Mesothelial cell of epicardium (in vitro differentiated cells): ENCODE measurements around the gene PREX1. TPM values are rescaled to one million over a fixed set of nuclear protein-coding genes. Genes with fewer than 3 reads are reported as not detected.

ENCODE experiments used
- DNase-seq, 2 experiments: peaks; one replicate each; pipeline ENCODE4 v3.0.0; 2021; ENCODE audit warnings: low spot score in 2 of 2; ENCODE audit not compliant: unreplicated experiment in 2 of 2
- H3K27ac Mint-ChIP-seq: 2 replicates; pipeline ENCODE4 v1.8.0; 2021; ENCODE audit warnings: mixed read lengths
- H3K27me3 Mint-ChIP-seq: 2 replicates; pipeline ENCODE4 v1.8.0; 2021; ENCODE audit warnings: low read depth, mixed read lengths
- H3K36me3 Mint-ChIP-seq: 2 replicates; pipeline ENCODE4 v1.8.0; 2021; ENCODE audit warnings: mixed read lengths
- H3K4me1 Mint-ChIP-seq: 2 replicates; pipeline ENCODE4 v1.8.0; 2021; ENCODE audit warnings: mixed read lengths
- H3K4me3 Mint-ChIP-seq: 2 replicates; pipeline ENCODE4 v1.8.0; 2021; ENCODE audit warnings: mild to moderate bottlenecking, moderate library complexity, mixed read lengths
- H3K9me3 Mint-ChIP-seq: 2 replicates; pipeline ENCODE4 v1.8.0; 2021; ENCODE audit warnings: mixed read lengths
- CTCF ChIP-seq: fragments of 200-600 bp; sonication (generic); IDR thresholded peaks from one replicate; pipeline ENCODE4 v1.5.0; 2021; ENCODE audit warnings: antibody characterized with exemption; ENCODE audit not compliant: unreplicated experiment
- total RNA-seq: library from RNA; stranded (reverse); gene quantifications from 3 replicates; pipeline ENCODE4 v1.2.1, GENCODE V29; 2021

The PREX1 gene
- total RNA-seq, 1 donor from 2014 or later: 8.3 TPM

- no peaks in the 10 kb centered on the region for H3K36me3 Mint-ChIP-seq
- H3K27ac Mint-ChIP-seq: no peak overlapping the region
- H3K4me3 Mint-ChIP-seq: no peak overlapping the region
- no peak for DNase-seq
- TF ChIP-seq CTCF: no peak
- H3K9me3 Mint-ChIP-seq: no peaks in the 10 kb centered on the region
- H3K27me3 Mint-ChIP-seq: peaks cover 5% of the 10 kb centered on the region
- peaks cover 11% of the 10 kb centered on the region for H3K4me1 Mint-ChIP-seq
These were observed 37.0 kb upstream of the PREX1 start for GRCh38 chr20:48864738-48865318.

- H3K36me3 Mint-ChIP-seq: no peaks in the 10 kb centered on the region
- H3K27me3 Mint-ChIP-seq: peaks cover 5% of the 10 kb centered on the region
- no peak overlapping the region for H3K27ac Mint-ChIP-seq
- H3K4me3 Mint-ChIP-seq: no peak overlapping the region
- peaks cover 11% of the 10 kb centered on the region for H3K4me1 Mint-ChIP-seq
- no peak for DNase-seq
- H3K9me3 Mint-ChIP-seq: no peaks in the 10 kb centered on the region
- TF ChIP-seq CTCF: no peak
These were observed 36.5 kb upstream of the PREX1 start for GRCh38 chr20:48864254-48864653.

- Mint-ChIP-seq H3K9me3 (no peaks in the 10 kb centered on the region), H3K36me3 (no peaks in the 10 kb centered on the region), H3K27me3 (peaks cover 5% of the 10 kb centered on the region), H3K27ac (no peak overlapping the region), H3K4me3 (no peak overlapping the region), H3K4me1 (peaks cover 11% of the 10 kb centered on the region)
- TF ChIP-seq CTCF: no peak
- no peak for DNase-seq
These were observed 34.5 kb upstream of the PREX1 start for GRCh38 chr20:48862279-48862678.

- Mint-ChIP-seq H3K4me1 (peaks cover 7% of the 10 kb centered on the region), H3K27ac (no peak overlapping the region), H3K36me3 (no peaks in the 10 kb centered on the region), H3K4me3 (no peak overlapping the region), H3K9me3 (no peaks in the 10 kb centered on the region), H3K27me3 (peaks cover 2% of the 10 kb centered on the region)
- no peak for DNase-seq
- TF ChIP-seq CTCF: no peak
These were observed 33.6 kb upstream of the PREX1 start for GRCh38 chr20:48861444-48861843.

- no peak for DNase-seq
- no peaks in the 10 kb centered on the region for H3K27me3 Mint-ChIP-seq
- no peaks in the 10 kb centered on the region for H3K36me3 Mint-ChIP-seq
- no peak overlapping the region for H3K4me3 Mint-ChIP-seq
- H3K4me1 Mint-ChIP-seq: no peaks in the 10 kb centered on the region
- H3K9me3 Mint-ChIP-seq: no peaks in the 10 kb centered on the region
- no peak for TF ChIP-seq CTCF
- no peak overlapping the region for H3K27ac Mint-ChIP-seq
These were observed 30.4 kb upstream of the PREX1 start for GRCh38 chr20:48858075-48858790.
